HTR-8/SVneo (cell line): ENCODE data around the gene SNX32.
A peak's percentile ranks its signal among the peaks of the same experiment; 100 is the strongest.
"Not testable (repeated sequence)": the region's sequence is repeated elsewhere in the genome, so short reads cannot be mapped to it uniquely, and the experiment has no call there.

Experiments used
- DNase-seq: peaks from one replicate; pipeline ENCODE4 v3.0.0; 2011; ENCODE audit warnings: low spot score, mixed read lengths; ENCODE audit not compliant: insufficient read length
- FAIRE-seq: peaks from 2 replicates; lab custom pipeline; 2011; peaks lifted over from hg19 to GRCh38; lab: Jason Lieb, UNC

SNX32 gene

GRCh38 chr11:65821107-65821506 is 12.7 kb upstream of the SNX32 start:
- no peak for FAIRE-seq
- DNase-seq = no peak

DNA sequence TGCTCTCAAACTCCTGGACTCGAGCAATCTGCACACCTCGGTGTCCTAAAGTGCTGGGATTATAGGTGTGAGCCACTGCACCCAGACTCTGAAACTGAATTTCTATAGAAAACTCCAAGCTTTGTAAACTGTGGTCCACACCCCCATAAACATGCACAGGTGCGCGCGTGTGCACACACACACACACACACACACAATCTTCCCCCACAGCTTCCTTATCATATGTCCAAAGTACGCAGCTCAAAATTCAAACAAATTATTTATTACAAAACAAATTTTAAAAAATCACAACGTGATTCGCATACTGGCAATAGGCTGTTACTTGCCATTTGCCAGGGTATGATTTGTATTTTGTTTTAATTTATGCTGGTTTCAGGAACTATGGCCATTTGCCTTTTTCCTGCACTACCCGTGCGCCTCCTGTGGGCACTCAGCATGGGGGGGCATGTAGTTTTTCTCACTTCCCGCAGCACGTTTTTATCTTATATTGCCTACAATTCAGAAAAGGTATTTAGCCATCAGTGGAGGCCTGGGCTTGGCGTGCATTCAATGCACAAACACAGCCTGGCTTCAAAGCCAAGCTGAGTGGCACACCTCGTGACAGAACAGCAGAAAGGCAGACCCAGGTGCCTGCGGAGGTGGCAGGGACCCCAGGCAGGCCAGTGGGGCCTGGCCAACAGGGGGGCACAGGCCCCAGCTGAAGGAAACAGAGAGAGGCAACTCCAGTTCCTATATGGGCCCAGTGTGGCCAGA is 10.8 kb upstream of the SNX32 start:
- DNase-seq (no peak), FAIRE-seq (no peak)

GRCh38 chr11:65826984-65827735 is 6.6 kb upstream of the SNX32 start:
- DNase-seq (no peak), FAIRE-seq (no peak)

- FAIRE-seq (no peak), DNase-seq (no peak)
Observed at GRCh38 chr11:65829459-65829858, 4.3 kb upstream of the SNX32 start.

DNA sequence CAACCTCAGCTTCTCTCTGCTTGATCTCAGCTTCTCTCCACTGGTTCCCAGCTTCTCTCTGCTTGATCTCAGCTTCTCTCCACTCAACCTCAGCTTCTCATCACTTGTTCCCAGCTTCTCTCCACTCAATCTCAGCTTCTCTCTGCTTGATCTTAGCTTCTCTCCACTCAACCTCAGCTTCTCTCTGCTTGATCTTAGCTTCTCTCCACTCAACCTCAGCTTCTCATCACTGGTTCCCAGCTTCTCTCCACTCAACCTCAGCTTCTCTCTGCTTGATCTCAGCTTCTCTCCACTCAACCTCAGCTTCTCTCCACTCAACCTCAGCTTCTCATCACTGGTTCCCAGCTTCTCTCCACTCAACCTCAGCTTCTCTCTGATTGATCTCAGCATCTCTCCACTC is 1.5 kb upstream of the SNX32 start:
- DNase-seq, FAIRE-seq: not testable (repeated sequence)

GRCh38 chr11:65834202-65834601 is 439 bp downstream of the SNX32 start:
- peak; percentile 100 for FAIRE-seq
- no peak for DNase-seq

DNA sequence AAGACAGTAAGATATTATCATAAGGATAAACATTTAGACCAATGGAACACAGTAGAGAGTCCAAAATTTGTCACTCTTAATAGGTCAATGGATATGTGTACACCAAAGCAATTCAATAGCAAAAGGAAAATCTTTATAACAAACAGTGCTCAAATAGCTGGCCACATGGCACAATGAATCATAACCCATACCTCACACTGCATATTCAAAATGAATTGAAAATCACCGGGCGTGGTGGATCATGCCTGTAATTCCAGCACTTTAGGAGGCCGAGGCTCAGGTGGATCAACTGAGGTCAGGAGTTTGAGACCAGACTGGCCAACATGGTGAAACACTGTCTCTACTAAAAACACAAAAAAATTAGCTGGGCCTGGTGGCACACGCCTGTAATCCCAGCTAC is 8.4 kb downstream of the SNX32 start:
- no peak for DNase-seq
- peak; percentile 4 for FAIRE-seq

DNA sequence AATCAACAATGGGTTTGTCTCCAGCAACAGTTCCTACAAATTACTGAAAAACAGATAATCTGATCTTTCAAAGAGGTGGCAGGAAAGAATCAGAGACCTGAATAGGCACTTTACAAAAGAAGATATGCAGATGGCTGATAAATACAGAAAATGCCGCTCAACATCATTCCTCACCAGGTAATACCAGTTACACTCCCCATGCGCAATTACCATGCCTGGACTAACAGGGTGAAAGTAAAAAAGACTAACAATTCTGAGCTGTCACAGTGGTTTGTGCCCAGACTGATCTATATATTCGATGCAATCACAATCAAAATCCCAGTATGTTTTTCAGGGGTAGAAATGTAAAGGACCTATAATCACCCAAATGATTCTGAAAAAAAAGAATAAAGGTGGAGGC is 10.0 kb downstream of the SNX32 start:
- DNase-seq (no peak), FAIRE-seq (no peak)

- DNase-seq = no peak
- no peak for FAIRE-seq
Observed at GRCh38 chr11:65844231-65844872, 10.6 kb downstream of the SNX32 start.

- no peak for FAIRE-seq
- DNase-seq = no peak
Observed at GRCh38 chr11:65847746-65848145, 14.0 kb downstream of the SNX32 start.

DNA sequence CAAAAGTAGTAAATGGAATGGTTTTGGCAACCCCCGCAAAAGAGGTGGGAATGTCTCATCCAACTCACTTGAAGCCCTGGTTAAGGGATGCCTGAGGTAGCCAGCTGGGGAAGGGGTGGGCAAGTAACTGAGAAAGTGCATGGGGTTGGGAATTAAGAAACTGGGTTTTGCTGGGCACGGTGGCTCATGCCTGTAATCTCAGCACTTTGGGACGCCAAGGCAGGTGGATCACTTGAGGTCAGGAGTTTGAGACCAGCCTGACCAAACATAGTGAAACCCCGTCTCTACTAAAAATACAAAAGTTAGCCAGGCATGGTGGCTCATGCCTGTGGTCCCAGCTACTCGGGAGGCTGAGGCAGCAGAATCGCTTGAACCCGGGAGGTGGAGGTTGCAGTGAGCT is 14.9 kb downstream of the SNX32 start:
- DNase-seq, FAIRE-seq: not testable (repeated sequence)

DNA sequence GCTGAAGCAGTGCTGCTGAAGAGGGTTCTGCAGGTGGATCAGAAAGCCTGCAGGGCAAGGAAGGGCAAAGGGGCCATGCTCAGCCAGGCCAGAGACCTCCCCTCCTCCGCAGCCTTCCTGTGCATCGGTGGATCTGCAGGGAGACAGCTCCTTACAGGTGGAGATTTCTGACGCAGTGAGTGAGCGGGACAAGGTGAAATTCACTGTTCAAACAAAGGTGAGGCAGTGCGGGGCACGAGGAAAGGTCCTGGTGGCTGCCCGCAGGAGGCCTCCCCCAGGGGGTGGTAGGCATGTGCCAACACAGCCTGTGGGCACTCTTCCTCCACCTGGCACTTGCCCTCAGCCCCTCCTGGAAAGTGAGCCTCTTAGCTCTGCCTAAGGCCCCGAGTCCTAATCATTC is 15.6 kb downstream of the SNX32 start:
- DNase-seq (no peak), FAIRE-seq (peak; percentile 4)

DNA sequence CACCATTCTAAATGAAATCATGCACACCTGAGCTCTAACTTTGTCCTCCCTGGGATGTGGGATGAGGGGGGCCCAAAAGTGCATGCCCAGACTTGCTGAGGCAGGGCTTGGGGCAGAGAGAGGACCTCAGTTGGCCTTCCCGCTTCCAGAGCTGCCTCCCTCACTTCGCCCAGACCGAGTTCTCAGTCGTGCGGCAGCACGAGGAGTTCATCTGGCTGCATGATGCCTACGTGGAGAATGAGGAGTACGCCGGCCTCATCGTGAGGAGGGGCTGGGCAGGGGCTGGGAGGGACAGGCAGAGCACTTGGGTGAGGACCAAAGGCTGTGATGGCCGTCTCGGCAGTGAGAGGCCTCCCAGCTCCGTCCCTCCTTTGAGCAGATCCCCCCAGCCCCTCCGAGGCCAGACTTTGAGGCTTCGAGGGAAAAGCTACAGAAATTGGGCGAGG is 16.0 kb downstream of the SNX32 start:
- peak; percentile 57 for FAIRE-seq
- no peak for DNase-seq

GRCh38 chr11:65850217-65851082 is 16.7 kb downstream of the SNX32 start:
- DNase-seq = no peak
- peak; percentile 58 for FAIRE-seq

- FAIRE-seq (peak; percentile 62), DNase-seq (no peak)
Observed at GRCh38 chr11:65851083-65851579, 17.4 kb downstream of the SNX32 start.

GRCh38 chr11:65851811-65852507 is 18.2 kb downstream of the SNX32 start:
- no peak for DNase-seq
- peak; percentile 48 for FAIRE-seq

DNA sequence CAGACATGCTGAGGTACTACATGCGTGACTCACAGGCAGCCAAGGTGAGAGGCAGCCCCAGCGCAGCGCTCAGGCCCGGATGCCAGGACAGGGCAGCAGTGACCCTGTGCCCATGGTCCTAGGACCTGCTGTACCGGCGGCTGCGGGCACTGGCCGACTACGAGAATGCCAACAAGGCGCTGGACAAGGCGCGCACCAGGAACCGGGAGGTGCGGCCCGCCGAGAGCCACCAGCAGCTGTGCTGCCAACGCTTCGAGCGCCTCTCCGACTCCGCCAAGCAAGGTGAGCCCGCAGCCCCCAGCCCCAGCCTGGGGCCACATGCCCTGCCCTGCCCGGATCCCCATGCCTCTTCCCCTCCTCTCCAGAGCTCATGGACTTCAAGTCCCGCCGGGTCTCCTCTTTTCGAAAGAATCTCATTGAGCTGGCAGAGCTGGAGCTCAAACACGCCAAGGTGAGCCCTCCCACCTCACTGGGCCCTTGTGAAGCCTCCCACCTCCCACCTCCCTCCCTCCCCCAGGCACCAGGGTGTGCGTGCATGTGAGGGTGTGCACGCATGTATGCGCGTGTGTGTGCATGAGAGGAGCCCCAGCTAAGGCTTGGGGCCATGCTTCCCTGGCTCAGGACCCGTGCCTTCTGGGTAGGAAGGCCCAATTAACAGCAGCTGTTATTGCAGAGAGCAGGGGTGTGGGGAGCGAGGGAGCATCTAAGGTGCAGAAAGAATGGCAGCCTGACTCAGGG is 18.9 kb downstream of the SNX32 start:
- DNase-seq (no peak), FAIRE-seq (peak; percentile 44)

- DNase-seq (no peak), FAIRE-seq (no peak)
Observed at GRCh38 chr11:65853246-65853979, 19.6 kb downstream of the SNX32 start.
